ENCODE measurements around the gene HSPA9.

HSPA9 gene

GRCh38 chr5:138575194-138576015, at the start of gene HSPA9:
Gene HSPA9 (minus strand): TSS chr5:138575401. CDS start chr5:138575318, 83 bp downstream.
- peak; percentile 97 for DNase-seq

- DNase-seq = no peak
Measured at GRCh38 chr5:138623053-138623452, 47.9 kb upstream of the HSPA9 start.

- no peak for DNase-seq
Measured at GRCh38 chr5:138622051-138622450, 46.9 kb upstream of the HSPA9 start.

- DNase-seq = no peak
Measured at GRCh38 chr5:138620663-138621224, 45.5 kb upstream of the HSPA9 start.

GRCh38 chr5:138616508-138616907, 41.3 kb upstream of the HSPA9 start:
- no peak for DNase-seq

GRCh38 chr5:138615461-138615860, 40.3 kb upstream of the HSPA9 start:
- peak; percentile 23 for DNase-seq

- no peak for DNase-seq
Measured at GRCh38 chr5:138611678-138612218, 36.5 kb upstream of the HSPA9 start.

GRCh38 chr5:138610918-138611677, 35.9 kb upstream of the HSPA9 start:
- DNase-seq = peak; percentile 74

GRCh38 chr5:138610415-138610917, 35.3 kb upstream of the HSPA9 start:
- DNase-seq = peak; percentile 43

GRCh38 chr5:138606378-138607064, 31.3 kb upstream of the HSPA9 start:
- DNase-seq = no peak

- DNase-seq = no peak
Measured at GRCh38 chr5:138605254-138605972, 30.2 kb upstream of the HSPA9 start.

GRCh38 chr5:138604176-138604785, 29.1 kb upstream of the HSPA9 start:
- DNase-seq = no peak

GRCh38 chr5:138603249-138603920, 28.2 kb upstream of the HSPA9 start:
- DNase-seq = no peak

GRCh38 chr5:138602371-138603000, 27.3 kb upstream of the HSPA9 start:
- DNase-seq = no peak

- no peak for DNase-seq
Measured at GRCh38 chr5:138601444-138601843, 26.2 kb upstream of the HSPA9 start.

- DNase-seq = no peak
Measured at GRCh38 chr5:138600446-138600845, 25.2 kb upstream of the HSPA9 start.

- no peak for DNase-seq
Measured at GRCh38 chr5:138597661-138598400, 22.6 kb upstream of the HSPA9 start.

GRCh38 chr5:138596105-138596881, 21.1 kb upstream of the HSPA9 start:
- no peak for DNase-seq

Data from midbrain (tissue), 1 donor.